Suprapubic skin (tissue), 4 donors: ENCODE data around the gene DNAH11.

Experiments
- POLR2A ChIP-seq, 2 donors: fragments of 450-650 bp; IDR thresholded peaks; one replicate each; pipeline ENCODE4 v1.6.1; 2017; ENCODE audit warnings: antibody characterized with exemption in 2 of 2, mild to moderate bottlenecking in 2 of 2, moderate library complexity in 2 of 2
- POLR2AphosphoS5 ChIP-seq, 3 donors: sonication (generic); formaldehyde crosslinking; IDR thresholded peaks; one replicate each; pipeline ENCODE4 v1.6.1; 2017; ENCODE audit warnings: antibody characterized with exemption in 3 of 3
- TF ChIP-seq, protein P1 (sequence below), 2 donors: fragments of 200-600 bp in 1 of 2; fragments of 450-650 bp in 1 of 2; sonication (generic) in 1 of 2; IDR thresholded peaks; one replicate each; pipeline ENCODE4 v1.5.1; 2016 to 2019; ENCODE audit warnings: antibody characterized with exemption in 2 of 2, mild to moderate bottlenecking in 1 of 2, moderate library complexity in 1 of 2

DNA sequence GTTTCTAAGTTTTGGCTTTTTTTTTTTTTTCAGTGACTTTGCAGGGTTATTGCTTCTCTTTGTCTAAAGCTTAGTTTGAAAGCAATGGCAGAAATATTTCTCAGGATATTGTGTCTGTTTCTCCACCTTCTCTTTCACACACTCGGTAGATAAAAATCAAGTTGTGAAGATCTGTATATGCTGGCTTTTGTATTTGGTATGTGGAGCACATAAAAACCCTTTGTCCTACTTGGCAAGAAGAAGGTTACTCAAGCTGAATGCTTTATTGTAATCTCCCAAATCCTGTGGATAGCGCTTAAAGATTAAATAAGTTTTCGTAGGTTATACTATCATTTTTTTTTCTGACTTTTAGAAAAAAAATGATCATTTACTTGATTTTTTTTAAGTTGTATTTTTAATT is 230.5 kb downstream of the DNAH11 start:
- TF ChIP-seq, protein P1, sequence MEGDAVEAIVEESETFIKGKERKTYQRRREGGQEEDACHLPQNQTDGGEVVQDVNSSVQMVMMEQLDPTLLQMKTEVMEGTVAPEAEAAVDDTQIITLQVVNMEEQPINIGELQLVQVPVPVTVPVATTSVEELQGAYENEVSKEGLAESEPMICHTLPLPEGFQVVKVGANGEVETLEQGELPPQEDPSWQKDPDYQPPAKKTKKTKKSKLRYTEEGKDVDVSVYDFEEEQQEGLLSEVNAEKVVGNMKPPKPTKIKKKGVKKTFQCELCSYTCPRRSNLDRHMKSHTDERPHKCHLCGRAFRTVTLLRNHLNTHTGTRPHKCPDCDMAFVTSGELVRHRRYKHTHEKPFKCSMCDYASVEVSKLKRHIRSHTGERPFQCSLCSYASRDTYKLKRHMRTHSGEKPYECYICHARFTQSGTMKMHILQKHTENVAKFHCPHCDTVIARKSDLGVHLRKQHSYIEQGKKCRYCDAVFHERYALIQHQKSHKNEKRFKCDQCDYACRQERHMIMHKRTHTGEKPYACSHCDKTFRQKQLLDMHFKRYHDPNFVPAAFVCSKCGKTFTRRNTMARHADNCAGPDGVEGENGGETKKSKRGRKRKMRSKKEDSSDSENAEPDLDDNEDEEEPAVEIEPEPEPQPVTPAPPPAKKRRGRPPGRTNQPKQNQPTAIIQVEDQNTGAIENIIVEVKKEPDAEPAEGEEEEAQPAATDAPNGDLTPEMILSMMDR (IDR thresholded peaks at IDR 0.05) = no peak
- TF ChIP-seq POLR2AphosphoS5 (IDR thresholded peaks at IDR 0.05) (no peak), POLR2A (IDR thresholded peaks at IDR 0.05) (no peak)
